Right ventricle myocardium superior (tissue), 1 donor: Measurements from ENCODE around the gene SCFD2. TPM values are rescaled to one million over a fixed set of nuclear protein-coding genes. Genes with fewer than 3 reads are reported as not detected.
A peak's percentile ranks its signal among the peaks of the same experiment; 100 is the strongest.

Experiments used
- ATAC-seq: fragments of 200-7000 bp; cut with Tn5 transposase; one replicate; pipeline ENCODE4 v1.9.1; 2020; ENCODE audit warnings: mild to moderate bottlenecking; ENCODE audit not compliant: poor library complexity
- DNase-seq: peaks from one replicate; pipeline ENCODE4 v3.0.0-alpha.2; 2020
- intact Hi-C: fragments of 100-400 bp; cut with DNase I; formaldehyde crosslinking; loops from one replicate; pipeline ENCODE4 v1.11.2; 2022
- total RNA-seq: library from RNA; stranded (reverse); fragmentation: NEBNext Ultra II Directional; extraction: Animal tissue kit (Norgen Biotek cat#: 25700); gene quantifications from one replicate; pipeline ENCODE4 v1.2.1, GENCODE V29; 2021
- donor health status: DM: no; HTN: yes; CAD: no; lungs with severe emphysema.

The SCFD2 gene
- total RNA-seq, 1 donor from 2014 or later, result 9.1 TPM

DNA sequence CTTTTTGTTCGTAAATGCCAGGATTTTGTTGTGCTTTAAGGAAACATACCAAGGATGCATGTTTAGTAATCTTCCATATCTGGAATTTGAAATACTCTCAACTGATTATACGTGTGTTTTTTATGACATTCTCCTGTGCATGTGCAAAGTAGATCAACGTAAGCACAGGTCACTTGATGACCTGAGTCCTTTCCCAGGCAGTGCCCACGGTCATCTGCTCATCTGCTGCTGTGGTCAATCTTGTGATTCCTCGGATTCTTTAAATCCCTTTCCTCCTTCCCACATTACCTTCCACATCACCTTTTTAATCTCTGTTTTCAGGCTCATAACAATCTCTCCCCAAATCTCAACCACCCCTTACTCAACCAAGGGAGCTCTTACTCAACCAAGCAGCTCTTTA lies 399.7 kb downstream of the SCFD2 start:
- ATAC-seq, result no peak
- DNase-seq, result no peak
- intact Hi-C loops, result no loop called here

DNA sequence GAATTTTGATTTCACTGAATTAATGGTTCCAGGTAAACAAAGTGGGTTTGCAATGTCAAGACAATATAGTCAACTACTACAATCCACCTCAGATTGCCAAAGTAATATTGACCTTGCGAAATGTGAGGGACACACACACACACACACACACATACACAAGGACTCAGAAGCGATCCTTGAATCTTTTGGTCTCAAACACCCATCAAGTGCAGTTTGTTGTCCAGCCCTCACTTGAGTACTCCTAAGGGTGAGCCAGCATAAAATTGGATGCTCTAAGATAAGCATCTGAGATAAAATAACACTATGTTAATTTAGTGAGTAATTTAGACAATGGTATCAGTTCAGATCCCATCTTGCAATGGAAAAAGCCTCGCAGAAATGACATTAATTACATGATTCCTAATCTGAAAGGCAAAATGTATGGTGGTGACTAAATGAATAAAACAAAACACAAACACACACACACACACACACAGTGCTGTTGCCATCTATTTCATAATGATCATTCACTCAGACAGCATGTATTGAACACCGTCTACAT lies 401.2 kb downstream of the SCFD2 start:
- intact Hi-C loops, result no loop called here
- no peak for DNase-seq
- ATAC-seq, result no peak

DNA sequence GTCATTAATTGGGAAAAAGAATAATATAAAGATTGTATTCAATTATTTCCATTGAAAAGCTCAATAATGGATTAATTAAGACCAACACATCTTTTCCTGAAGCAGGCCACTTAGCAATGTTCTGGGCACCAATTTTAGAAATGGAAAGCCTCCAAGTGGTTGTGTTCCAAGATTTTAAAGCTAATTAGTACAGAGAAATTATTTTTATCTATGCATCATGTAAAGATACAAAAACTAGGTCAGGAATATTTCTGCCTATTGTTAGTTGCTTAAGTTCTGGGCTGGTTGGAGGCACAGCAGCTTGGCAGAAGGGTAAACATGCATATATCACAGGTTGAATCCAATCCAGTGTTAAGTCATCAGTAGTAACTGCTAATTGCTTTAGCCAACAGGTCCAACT lies 401.9 kb downstream of the SCFD2 start:
- no peak for DNase-seq
- peak; percentile 47 for ATAC-seq
- intact Hi-C loops, result no loop called here

DNA sequence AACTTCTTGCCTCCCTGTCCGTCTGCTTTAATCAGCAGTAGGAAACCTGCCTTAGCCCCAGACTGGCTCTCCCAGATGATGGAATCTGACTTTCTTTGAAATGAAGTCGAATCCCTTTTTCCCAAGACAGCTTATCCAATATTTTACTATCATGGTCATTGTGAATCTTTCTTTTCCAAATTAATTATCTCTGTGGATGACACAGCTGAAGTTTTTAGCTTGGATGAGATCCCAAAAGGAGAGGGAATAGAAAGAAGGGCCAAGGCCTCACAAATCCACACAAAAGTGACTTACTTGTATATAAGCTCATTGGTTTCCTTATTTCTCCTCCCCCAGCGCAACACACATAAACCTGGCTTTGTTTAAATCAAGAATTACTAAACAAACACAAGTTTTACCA lies 403.1 kb downstream of the SCFD2 start:
- no peak for ATAC-seq
- intact Hi-C loops, result no loop called here
- no peak for DNase-seq

DNA sequence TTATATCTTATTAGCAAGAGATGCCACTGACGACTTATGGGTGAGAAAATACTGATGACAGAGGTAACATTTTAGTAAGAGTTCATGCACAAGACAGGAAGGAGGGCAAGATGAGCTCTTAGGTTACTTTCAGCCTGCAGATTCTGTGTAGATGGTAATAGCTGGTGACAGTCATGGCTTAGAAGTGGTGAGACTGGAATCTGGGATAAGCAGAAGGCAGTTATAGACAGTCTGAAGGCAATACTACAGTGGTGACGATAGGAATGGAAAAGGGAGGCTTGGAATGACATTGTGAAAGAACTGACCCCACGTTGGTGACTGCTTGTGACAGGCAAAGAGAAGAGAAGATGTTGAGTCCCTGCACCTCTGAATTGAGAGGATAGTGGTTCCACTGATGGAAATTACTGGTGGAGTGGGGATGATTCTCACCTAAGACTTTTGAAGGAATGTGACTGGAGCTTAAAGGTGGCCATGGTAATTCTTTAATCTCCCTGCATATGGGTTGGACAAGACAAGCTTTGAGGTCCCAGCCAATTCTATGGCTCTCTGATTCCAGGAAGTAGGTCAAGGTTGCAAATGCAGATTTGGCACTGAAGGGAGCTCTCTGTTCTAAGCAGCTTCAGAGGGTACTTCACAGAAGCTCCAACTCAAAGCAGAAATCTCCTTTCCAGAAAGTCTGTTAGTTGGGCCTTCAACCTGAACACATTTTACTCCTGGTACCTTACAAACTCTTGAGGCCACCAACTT lies 404.0 kb downstream of the SCFD2 start:
- DNase-seq, result no peak
- intact Hi-C loops, result no loop called here
- ATAC-seq, result no peak

DNA sequence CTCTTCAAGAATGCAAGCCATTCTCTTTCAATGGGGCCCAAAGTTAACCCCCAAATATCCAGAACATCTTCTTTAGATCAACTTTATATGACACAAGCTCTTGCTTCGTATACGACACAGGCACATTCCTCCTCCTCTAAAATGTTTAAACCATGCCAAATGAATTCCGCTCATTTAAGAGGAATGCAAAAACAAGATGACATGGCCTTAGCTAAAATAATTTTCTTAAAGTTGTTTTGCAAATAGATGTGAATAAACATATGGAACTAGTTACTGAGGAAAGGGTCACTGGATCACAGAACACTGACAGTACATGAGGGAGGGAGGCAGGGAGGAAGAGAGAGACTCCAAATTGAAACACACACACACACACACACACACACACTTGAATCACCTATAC lies 406.3 kb downstream of the SCFD2 start:
- no peak for DNase-seq
- intact Hi-C loops, result loop anchor here (10.0 kb wide), 1 partner anchor 85 kb away; no protein-coding TSS in a partner anchor
- no peak for ATAC-seq

DNA sequence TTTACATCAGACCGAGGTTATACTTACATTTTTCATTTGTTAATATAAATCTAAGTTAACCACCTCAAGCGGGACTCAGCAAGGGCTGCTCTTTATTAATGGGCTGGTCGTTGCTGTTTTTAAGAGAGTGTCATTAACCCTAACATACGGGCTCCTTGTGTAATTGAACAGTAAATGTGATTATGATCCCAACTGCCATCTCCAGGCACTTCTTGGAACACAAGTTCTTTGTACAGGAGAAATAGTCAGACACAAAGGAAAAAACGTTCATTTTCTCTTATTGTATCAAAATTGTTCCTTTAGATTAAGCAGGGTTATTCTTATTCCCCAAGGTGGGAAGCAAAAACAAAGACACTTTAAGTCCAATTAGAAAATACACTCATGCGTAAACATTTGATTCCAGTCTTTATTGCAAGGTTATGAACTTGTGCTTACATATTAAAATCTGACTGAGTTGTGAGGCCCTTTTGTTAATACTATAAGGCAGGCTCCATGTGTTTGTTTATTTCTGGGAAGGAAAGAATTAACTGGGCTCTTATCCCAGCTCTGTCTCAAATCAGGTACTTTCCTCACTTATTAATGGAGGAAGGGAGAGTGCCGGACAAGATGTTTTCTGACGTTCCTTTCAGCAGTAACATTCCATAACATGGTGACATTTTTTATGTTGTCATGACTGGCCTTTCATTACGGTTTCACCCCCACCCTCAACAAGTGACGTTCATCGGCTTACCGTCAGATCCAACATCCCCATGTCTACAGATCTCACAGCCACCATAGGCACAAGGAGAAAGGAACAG lies 407.8 kb downstream of the SCFD2 start:
- DNase-seq (no peak), ATAC-seq (peak; percentile 42)
- intact Hi-C loops, result loop anchor here (10.0 kb wide), 1 partner anchor 83 kb away; no protein-coding TSS in a partner anchor

DNA sequence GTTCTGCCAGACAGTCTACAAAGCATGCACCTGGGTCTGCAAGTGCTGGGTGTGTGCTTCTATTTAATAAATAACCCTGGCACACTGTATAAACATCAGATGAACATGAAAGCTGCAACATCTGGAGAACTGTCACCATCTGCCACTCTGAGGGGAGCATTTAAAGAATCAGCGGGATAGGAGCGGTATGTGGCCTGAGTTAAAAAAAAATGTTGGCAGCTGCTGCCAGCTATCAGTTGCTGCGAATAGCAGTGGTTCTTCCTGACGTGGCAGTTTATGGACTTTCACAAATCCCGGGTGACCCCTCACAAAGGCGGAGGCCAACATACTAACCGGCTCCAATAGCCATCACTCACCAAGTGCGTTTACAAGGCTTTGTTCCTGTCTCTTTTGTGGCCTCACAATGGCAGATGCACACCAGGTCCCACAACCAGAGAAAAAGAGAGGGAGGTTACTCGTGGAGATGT lies 408.6 kb downstream of the SCFD2 start:
- DNase-seq (peak; percentile 44), ATAC-seq (peak; percentile 85)
- intact Hi-C loops, result loop anchor here (10.0 kb wide), 1 partner anchor 82 kb away; no protein-coding TSS in a partner anchor

DNA sequence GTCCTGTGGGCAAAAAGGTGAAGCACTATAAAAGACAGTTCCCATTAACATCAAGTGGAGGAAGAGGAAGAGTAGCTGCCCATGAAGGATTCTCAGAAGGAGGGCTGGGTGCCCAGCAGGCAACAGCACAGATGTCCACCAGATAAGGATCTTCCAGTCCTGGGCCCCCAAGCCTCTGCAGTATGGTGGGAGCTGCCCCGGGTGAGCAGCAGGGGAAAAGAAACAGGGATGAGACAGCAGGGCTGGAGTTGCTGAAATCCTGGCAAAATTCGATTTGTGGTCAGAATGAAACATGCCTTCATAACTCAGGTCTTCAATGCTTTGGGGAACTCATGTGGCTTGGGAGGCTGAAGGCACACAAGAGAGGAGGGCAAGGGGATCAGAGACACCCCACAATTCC lies 409.2 kb downstream of the SCFD2 start:
- ATAC-seq, result no peak
- intact Hi-C loops, result loop anchor here (10.0 kb wide), 1 partner anchor 82 kb away; no protein-coding TSS in a partner anchor
- no peak for DNase-seq

DNA sequence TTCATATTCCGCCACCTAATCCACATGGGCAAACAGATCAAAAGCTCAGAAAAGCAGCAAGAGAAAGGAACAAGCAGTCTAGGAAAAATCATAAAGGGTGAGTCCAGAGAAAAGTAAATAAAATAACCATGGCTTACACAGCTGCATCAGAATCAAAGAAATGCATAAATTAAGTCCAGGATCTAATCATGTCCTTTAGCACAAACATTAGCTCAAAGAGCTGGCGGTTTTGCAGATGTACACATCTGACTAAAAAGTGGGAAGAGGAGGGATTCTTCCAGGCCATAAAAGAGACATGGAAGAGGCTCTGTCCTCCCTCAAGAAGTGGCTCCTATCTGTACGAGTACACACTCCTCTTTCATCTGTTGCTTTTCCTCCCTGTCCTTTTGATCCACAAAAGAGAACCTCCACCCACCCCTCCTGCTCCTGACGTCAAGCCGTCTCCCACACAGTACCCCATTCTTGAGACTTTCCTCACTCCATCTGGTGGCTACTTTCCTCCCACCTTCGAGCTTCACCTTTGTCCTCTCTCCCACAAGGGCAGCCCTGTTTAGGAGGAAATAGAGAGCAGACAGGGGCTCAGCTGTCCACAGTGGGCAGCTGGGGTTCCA lies 411.2 kb downstream of the SCFD2 start:
- intact Hi-C loops, result loop anchor here (10.0 kb wide), 1 partner anchor 80 kb away; no protein-coding TSS in a partner anchor
- DNase-seq, result no peak
- no peak for ATAC-seq

DNA sequence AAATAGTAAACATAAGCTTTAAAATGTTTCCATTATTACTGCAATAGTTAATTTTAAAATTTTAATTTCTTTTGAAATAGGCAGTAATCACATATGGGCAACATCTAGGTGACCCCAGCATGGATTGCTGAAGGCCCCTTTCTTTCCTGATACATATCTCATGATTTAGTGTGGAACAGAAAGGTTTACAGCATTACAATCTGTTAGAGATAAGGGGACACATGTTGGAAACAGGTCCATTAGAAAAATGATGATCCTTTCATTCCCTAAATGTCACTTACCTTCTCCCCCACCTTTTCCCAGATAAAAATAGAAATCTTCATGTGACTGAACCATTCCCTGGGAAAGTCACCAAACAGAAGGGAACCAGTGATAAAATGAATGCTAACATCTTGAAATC lies 413.3 kb downstream of the SCFD2 start:
- DNase-seq (no peak), ATAC-seq (no peak)
- intact Hi-C loops, result loop anchor here (10.0 kb wide), 1 partner anchor 78 kb away; no protein-coding TSS in a partner anchor

DNA sequence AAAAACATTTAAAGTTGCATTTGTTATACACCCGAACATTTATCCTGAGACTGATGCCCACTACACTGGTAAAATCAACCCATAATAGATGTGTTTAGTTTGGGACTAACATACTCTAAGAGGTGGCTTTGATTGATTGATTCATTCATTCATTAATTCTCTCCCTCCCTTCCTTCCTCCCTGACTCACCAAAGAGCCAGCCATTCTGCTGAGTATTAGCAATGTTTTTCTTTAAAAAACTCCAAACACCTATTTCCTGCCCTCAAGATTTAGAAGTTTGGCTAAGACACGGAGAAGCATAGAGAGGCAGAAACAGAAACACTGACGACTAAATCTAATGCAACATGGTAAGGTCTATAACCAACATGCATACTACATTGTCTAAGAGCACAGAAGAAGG lies 414.8 kb downstream of the SCFD2 start:
- intact Hi-C loops, result loop anchor here (10.0 kb wide), 1 partner anchor 76 kb away; no protein-coding TSS in a partner anchor
- ATAC-seq (no peak), DNase-seq (no peak)

DNA sequence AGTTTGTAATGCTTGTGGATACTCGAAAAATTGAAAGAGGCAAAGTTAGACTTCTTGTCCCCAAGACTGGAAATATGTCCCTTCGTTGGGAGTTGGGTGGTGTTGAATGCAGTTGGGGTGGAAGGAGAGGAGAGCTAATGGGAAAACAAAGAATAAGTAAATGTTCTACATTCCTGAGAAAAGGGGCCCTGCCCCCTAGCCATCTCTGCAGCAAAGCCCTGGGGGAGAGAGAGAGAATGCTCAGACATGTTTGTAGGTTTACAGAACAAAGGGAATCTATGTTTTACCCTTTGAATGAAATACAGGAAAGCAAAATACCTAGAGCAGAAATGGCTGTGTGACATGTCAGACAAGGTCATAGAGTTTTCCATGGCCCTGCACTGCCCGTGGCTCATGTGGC lies 415.6 kb downstream of the SCFD2 start:
- DNase-seq, result no peak
- ATAC-seq, result no peak
- intact Hi-C loops, result loop anchor here (10.0 kb wide), 1 partner anchor 75 kb away; no protein-coding TSS in a partner anchor

DNA sequence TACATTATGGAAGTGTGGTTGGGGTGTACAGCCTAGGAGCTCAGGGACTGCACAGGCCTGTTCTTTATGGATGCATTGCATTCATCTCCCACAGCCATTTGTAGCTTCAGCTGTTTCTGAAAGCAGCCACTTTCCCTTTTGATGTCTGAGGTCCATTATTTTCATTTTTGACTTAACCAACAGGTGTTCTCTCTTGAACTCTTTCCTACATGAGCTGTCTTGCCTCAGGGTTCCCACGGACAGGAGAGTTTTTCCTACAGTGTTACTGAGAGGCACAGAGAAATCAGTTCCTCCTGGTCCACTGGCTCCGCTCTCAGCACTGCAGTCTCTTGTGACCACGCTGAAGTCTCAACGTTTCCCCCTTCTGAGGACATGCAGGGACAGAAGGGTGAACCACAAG lies 416.5 kb downstream of the SCFD2 start:
- ATAC-seq, result no peak
- intact Hi-C loops, result no loop called here

DNA sequence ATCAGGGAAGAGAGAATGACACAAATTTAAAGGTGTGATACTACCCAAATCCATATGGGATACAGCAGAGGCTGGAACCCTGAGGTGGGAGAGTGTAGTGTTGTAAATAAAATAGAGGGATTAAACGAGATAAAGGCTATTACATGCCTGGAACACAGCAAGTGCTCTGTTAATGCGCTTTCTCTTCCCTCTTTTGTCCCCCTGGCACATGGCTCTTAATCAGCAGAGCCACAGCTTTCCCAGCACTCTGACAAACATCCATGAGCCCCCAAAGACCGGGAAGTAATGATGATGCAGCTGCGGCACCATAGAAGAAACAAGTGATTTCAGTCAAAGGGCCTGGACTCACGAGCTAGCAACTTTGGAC lies 417.8 kb downstream of the SCFD2 start:
- no peak for ATAC-seq
- intact Hi-C loops, result no loop called here
- DNase-seq, result no peak

More for the DNA sequence above, 416.5 kb downstream of the SCFD2 start:
- no peak for DNase-seq

DNA sequence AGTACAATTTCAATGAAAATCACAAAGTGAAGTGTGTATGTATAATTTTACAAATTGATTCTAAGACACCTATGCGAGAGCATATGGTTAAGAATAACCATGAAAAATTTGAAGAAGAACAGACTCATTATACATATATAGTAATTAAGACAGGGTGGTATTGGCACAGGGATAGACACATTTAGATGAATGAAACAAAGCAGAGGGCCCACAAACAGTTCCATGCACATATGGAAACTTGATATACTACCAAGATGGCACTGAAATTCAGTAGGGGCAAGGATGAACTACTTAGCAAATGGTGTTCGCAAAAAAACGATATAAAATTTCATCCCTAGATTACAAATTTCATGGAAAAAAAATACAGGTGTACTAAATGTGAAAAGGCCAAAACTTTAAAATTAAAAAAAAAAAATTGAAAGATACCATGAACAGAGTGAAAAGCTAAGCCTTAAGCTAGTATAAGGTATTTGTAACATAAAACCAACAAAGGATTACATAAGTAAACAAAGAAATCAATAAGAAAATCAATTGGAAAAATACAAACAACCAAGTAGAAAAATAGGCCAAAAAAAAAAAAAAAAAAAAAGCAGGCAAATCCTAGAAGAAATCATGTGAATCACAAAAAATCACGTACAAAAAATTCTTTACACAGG lies 418.3 kb downstream of the SCFD2 start:
- intact Hi-C loops, result no loop called here
- DNase-seq (no peak), ATAC-seq (no peak)

DNA sequence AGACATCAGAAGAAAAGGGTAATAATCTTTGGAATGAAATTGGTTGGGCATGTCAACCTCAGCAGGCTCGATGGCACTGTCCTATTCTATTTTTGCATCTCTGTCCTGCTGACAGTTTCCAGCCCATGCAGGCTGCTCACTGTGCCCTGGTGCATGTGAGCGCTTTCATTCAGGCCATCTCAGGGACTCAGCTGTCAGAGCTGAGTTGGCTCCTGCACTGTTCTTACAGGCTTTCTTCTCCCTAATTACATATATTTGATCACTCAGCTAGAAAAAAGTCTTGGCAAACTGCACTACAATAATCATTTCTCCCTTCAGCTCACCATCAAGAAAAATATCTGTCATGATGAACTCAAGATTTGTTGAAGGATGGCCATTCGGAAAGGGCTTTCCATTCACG lies 419.0 kb downstream of the SCFD2 start:
- peak; percentile 42 for DNase-seq
- intact Hi-C loops, result no loop called here
- ATAC-seq, result peak; percentile 96

DNA sequence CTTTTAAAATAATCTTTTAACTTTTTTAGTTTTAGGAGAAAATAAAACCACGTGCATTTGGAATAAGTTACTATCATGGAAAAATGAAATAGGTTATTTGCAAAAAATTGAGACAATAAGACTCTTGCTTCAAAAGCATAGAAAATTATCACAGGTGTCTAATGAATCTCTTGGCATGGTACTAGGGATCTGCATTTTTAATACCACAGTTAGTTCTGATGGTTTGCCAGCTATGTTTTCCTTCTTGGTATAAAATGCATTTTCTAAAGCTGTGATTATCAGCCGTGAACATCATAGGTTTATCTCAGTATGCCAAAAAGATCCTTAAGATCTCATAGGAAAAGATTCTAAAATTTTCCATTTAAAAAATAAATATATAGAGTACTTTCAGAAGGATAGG lies 419.9 kb downstream of the SCFD2 start:
- intact Hi-C loops, result no loop called here
- DNase-seq (no peak), ATAC-seq (no peak)
